GM04503 (cell line): ENCODE measurements around the gene FBXO34.

Source experiments
- DNase-seq: peaks from one replicate; pipeline ENCODE4 v3.0.0-alpha.2; 2012; ENCODE audit warnings: low read depth

FBXO34 gene, protein sequence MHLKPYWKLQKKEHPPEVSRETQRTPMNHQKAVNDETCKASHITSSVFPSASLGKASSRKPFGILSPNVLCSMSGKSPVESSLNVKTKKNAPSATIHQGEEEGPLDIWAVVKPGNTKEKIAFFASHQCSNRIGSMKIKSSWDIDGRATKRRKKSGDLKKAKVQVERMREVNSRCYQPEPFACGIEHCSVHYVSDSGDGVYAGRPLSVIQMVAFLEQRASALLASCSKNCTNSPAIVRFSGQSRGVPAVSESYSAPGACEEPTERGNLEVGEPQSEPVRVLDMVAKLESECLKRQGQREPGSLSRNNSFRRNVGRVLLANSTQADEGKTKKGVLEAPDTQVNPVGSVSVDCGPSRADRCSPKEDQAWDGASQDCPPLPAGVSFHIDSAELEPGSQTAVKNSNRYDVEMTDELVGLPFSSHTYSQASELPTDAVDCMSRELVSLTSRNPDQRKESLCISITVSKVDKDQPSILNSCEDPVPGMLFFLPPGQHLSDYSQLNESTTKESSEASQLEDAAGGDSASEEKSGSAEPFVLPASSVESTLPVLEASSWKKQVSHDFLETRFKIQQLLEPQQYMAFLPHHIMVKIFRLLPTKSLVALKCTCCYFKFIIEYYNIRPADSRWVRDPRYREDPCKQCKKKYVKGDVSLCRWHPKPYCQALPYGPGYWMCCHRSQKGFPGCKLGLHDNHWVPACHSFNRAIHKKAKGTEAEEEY

DNA sequence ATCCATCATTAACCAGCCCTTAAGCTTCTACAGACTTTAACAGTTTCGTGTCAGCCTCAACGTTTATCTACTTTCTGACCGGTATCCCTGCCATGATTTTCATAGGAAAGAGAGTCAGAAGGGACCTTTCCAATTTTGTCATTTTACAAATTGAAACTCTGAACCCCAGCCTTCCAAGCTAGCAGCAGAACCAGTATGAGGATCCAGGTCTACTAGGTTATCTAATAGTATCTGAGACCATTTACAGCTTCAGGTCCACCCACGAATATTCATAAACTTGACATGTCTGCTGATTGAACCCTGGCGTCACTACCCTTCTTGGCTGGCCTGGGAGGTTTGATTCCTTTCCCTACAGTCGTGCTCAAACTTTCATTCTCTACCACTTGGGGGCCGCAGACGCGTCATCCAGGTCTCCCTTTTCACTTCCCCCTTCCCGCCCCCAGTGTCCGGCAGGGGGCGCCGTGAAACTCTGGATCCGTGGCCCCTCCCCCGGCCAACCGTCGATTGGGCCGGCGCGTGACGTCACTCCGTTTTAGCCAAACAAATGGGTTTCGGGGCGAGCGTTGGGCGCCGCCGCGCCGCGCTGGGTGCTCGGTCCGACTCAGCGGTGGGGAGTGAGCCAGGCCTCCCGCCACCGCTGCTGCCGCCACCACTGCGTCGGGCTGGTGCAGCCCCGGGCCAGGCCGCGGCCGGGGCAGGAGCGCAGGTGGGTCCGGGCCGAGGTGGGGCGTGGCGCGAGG is at the start of gene FBXO34:
Gene FBXO34 (plus strand): TSS at position 590 of the 740 bp plus-strand sequence. CDS start 78,970 bp downstream, outside the sequence.
- DNase-seq = peak; percentile 73

DNA sequence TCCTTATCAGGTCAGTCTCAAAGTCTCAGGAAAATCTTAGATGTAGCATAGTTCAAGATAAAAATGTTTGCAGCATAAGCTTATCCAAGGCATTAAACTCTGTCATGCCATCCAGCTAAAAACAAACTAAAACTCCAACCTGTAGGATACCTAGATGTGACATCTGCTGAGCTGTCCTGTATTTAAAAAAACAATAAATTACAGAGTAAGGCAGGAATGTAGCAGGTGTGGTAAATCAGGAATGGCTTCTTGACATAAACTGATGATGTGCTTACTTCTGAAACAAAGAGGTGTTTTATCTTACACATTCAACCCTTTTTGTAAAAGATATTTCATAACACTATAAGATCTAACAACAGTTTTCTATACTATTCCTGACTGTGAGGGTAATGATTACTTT is 49.3 kb upstream of the FBXO34 start:
- DNase-seq = no peak

DNA sequence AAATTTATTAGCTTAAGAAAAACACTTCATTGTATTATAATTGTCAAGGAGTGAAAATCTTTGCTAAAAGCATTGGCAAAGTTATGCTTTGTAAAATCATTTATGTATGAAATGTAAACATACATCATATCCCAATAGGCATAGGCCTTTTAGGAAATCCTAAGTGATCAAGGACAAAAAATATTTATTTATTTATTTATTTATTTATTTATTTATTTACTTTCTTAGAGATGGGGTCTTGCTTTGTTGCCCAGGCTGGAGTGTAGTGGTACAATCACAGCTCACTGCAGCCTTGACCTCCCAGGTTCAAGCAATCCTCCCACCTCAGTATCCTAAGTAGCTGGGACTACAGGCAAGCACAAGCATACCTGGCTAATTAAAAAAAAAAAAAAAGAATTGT is 47.9 kb upstream of the FBXO34 start:
- DNase-seq = no peak

DNA sequence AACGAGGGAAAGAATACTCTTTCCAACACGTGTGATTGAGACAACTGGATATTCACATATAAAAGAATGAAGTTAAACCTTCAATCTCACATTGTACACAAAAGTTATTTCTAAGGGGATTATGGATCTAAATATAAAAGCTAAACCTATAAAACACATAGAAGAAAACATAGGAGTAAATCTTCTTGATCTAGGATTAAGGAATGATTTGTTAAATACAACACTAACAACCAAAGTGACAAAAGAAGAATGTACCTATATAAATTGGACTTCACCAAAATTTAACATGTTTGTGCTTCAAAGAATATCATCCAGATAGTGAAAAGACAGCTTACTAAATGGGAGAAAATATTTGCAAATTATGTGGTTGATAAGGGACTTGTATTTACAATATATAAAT is 43.0 kb upstream of the FBXO34 start:
- no peak for DNase-seq

DNA sequence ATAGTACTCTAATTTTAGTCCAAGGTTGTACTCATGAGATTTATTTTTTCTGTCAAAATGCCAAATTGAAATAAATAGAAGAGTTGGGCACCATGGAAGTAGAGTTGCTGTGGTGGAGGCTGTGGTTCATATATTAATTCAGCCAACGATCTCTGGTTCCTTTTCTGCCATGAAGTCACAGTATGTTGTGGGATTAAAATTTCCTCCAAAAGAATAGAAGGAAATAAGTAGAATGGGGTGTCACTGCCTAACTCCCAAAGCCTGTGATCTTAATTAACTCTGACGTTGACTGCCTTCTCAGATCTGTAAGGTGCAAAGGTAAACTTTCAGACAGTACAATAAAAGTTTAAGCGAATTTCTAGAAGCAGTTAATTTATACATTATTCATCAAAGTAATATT is 37.6 kb upstream of the FBXO34 start:
- no peak for DNase-seq

DNA sequence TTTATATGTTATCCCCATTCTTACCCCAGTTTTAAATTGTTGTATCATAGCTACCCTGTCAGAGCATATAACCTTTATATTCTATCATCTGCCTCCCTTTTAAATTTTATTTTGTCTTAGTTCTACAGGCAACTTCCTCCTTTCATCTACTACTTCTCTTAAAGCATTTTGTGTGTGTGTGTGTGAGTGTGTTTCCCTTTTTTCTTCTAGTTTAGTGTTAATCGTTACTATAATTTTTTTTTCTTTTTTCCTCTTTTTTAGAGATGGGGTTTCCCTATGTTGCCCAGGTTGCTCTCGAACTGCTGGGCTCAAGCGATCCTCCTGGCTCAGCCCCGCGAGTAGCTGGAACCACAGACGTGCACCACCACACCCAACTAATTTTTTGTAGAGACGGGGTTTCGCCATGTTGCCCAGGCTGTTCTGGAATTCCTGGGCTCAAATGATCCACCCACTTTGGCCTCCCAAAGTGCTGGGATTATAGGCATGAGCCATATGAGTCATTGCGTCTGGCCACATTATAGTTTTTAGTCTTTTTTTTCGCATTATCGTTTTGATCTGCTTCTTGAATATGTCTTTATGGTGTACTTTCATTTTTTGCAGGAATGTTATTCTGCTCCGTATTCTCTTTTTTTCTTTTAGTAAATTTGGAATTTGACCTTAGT is 33.1 kb upstream of the FBXO34 start:
- DNase-seq = no peak

DNA sequence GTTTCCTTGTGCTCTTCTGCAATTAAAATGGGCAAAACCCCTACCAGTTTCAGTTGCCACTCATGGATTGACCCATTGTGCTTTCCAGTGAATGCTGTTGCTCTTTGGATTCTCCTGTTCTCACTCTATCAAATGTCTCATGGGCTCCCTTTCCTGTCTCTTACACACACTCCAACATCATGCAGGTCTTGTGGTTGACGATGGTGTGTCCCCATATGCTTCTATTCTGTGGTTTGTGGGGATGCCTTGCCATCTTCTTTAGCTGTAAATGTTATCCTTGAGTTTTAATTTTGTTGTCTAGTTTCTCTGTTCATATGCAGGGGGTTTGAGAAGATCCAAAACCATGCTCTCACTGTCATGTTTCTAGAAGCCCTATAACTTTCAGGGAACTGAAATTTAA is 31.9 kb upstream of the FBXO34 start:
- no peak for DNase-seq

DNA sequence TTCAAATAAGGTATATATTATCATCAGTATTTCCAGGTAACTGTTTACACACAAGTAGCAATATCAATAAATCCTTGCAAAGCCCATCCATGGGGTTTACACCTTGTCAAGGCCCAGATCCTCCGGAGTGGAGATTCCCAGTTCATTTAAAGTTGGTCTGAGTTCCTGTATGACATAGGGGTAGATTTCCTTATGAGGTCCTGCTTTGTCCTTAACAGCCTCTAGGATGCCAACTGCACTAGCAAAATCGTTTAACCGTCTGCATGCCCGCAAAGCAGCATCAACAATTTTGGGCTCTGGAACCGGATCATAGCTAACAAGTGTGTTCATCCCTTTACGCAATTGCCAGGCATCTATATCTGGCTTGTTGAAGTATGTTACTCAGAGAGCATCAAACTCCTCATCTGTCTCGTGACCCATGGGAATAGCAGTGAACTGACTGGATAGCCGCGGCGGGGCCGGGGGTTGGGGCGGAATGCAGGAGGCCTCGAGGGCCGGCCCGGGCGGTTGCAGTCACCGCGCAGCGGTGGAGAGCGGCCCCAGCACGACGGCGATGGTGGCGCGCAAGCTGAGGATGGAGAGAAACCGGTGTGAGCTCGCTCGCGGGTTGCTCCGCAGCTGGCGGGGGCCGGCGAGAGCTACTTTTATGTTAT is 30.6 kb upstream of the FBXO34 start:
- DNase-seq = no peak

DNA sequence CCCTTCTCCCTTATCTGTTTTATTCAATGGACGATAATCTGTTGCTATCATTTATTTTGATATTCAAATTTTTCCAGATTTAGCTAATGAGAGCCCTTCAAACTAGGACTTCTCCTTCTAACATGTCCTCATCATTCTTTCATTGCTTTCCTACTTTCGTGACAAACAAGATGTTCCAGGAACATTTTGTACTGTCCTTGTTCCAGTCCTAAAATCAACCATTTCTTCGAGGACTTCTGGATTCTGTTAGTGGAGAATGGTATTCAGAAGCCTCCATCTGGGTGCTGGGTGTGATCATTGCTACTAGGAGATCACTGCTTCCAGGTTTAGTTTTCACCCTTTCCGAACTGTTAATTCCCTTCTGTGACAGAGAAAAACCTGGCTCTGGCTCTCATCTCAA is 29.5 kb upstream of the FBXO34 start:
- no peak for DNase-seq

DNA sequence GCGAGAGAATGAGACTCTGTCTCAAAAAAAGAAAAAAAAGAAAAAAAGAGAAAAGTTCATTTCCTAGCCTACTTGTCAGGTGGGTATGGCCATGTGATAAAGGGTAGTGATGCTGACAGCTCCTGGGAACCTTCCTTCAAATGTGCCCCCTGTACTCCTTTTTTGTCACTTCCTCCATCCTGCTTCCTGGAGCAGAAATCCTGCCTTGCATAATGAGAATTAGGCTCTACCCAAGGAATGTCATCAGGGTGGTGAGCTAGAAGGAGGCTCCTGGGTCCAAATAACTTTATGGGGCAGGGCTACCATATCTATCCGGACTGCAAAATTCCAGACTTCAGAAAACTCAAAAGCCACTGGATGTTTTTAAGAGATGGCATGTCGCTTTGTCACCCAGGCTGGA is 27.8 kb upstream of the FBXO34 start:
- no peak for DNase-seq

DNA sequence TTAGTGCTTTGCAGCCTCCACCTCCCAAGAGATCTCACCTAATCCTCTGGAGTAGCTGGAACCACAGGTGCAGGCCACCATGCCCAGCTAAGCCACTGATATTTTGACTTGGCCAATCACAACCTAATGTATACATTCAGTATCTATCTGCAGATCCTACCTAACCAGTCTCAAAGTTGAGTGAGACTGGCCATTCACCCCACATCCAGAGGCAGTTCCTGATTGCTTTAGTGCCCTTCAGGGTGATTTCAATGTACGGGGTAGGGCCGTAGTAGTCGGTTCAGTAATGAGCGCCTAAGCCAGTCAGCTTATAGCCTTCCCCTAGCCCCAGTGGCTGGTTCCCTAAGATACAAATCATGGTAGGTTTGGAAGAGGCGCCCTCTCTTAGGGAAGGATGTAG is 27.4 kb upstream of the FBXO34 start:
- DNase-seq = no peak

DNA sequence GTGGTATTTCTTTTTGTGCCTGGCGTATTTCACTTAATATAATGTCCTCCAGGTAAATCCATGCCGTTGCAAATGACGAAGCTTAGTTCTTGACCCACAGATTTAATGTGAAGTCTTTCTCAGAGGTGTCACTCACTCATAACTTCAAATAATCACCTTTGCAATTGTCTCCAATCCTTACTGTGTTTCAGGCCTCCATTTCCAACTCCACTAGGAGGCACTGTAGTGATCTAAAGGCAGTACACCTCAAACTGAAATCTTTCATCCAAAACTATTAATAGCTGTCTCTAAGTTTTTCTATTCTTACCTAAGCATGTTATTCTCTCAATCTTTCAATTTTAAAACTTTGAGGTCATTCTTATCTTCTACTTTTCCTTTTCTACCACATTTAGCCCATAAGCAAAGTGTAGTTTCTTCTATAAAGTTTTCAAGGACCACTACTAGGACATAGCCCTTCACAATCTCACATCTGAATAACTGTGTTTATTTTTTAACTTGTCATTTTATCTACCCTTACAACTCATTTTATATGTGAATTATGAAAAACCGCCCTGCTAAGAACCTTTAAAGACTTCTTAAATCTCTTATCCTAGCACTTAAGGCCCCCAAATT is 25.5 kb upstream of the FBXO34 start:
- no peak for DNase-seq

DNA sequence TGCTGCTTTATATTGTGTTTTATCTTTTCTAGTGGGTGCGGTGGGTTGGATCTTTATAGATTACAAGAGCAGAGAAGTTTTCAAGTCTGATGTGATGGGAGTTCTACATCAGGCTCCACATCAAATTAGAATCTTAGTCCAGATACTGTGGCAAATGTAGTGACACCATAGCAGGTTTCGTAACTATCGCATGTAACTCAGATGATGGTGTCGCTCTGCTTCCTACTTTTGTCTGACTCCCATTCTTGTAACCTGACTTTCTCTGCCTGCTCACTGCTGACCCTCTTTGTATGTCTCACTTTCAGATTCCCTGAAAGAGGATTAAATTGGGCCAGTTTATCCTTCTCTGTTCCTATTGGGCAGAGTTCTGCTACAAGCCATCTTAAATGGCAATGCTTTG is 22.8 kb upstream of the FBXO34 start:
- no peak for DNase-seq

DNA sequence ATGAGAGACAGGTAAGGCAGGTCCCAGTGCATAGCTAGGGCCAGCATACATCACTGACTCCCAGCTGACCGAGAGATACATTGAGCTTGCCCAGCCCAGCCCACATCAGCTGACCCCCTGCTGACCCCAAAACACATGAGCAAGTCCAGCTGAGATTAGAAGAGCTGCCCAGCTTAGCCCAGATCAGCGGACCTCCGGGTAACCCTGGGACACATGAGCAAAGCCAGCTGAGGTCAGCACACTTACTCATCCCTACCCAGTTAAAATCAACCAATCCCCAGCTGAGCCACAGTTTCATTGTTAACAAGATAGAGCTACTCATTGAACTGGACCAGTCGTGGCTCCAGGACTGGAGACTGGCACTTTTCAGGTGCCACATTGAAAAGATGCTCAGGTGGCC is 21.8 kb upstream of the FBXO34 start:
- peak; percentile 3 for DNase-seq

DNA sequence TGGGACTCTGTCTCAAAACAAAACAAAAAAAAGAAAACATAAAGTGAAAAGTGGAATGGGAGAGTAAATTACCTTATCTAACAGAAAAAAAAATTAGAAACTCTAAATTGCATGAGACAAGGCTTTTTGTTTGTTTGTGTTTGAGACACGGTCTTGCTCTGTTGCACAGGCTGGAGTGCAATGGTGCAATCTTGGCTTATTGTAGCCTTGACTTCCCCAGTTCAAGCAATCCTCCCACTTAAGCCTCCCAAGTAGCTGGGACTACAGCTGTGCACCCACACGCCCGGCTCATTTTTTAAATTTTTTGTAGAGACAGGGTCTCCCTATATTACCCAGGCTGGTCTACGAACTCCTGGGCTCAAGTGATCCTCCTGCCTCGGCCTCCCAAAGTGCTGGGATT is 17.9 kb upstream of the FBXO34 start:
- no peak for DNase-seq

DNA sequence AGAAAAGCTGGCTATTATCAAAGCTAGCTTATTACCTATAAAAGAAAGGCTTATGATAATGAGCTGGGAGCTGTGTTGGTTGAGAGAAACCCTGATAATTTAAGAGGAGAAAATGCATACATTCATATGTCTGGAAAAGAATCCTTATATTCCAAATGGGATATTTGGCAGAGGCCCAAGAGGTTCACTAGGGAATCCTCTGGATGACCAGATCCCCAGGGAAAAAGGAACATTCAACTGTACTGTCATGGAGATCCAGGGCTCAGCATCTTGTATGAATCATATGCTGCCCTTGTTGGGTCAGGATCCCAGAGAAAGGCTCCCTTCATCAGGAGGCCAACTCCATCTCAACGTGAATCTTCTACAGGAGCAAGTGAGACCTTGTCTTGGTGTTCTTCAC is 16.6 kb upstream of the FBXO34 start:
- no peak for DNase-seq

DNA sequence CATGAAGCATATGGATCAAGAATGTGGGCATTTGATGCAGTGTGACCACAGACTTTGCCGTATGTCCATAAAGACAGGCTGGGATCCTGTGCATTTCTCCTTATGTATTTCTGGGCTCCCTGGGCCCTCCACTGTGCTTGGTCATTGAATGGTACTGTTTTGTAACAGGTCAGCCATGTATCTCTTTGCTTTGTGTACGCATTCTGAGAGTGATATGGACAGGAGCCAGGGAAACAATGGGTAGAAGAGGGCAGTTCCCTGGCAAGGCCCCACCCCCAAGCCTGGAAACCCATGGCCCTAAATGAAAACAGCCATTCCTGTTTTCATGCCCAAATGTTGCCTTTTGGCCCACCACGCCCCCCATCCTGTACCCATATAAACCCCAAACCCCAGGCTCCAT is 15.2 kb upstream of the FBXO34 start:
- no peak for DNase-seq

DNA sequence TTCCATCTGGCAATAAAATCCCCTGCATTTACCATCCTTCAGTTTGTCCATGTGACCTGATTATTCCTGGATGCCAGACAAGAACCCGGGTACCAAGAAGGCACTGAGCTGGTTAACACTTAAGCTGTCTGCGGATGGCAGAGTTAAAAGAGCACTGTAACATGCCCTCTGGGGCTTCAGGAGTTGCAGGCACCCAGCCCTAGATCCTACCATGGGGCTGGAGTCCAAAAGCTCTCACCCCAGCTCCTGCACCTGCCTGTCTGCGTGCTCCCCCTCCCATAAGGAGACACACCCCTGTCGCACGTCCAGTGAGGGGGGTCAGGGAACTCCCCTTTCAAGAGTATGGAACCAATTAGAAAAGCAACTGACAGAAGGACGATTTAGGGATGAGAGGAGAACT is 14.6 kb upstream of the FBXO34 start:
- DNase-seq = no peak

DNA sequence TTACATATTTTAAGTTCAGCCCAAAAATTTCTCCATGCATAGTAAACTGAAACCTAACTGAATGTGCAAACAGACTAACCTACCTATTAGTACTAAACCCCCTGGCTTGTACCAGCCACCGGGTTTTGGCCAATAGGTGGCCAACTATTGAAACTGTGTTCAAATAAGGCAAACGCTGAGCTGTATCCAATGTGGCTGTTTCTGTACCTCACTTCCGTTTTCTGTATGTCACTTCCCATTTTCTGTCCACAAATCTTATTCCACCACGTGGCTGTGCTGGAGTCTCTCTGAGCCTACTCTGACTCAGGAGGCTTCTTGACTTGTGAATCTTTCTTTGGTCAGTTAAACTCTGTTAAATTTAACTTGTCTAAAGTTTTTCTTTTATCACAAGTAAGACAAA is 6.0 kb upstream of the FBXO34 start:
- no peak for DNase-seq

DNA sequence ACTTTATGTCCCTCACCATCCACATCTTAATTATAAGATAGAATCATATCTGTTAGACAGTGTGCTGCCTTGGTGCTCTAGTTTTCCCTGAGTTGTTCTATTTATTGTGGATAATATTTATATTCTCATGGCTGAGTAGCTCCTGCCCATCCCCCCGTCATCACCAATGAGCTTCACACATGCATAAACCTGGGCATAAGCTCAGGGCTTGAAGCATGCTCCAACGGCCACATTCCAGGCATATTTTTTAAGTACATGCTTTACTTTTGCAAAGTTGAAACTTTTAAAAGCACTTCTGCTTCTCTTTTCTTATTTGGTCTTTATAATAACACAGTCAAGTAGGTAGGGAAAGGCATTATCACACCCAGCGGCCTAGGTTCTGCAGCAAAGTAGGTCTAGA is 3.4 kb upstream of the FBXO34 start:
- no peak for DNase-seq

DNA sequence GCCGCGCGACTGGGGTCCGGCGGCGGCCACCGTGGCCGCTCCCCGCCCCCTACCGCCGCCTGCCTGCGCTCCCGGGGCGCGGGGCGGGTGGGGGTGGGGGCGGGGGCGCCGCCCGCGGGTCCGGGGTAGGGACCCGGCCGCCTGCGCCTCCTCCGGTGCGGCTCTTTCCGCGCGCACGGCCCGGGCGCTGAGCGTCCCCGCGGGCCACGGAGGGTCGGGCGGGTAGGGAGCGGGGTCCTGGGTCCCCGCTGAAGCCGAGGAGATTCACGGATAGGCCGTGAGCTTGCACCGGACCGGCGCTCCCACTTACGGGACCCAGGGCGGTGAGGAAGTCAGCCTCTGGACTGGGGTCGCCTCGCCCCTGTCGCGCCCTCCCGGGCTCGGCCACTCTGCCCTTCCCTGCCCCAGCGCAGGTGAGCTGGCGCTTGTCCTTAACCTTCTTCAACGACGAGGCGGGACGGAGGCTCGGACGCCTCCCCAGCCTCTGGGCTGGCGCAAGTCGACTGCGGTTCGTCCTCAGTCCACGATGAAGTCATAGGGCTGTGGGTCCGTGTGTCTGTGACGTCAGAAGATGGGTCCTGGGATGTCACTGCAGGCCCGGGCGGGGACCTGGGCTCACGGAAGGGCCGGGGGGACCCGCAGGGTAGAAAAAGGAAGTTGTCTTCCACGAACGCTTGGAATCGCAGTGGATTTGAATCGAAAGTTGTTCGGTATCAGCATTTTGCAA is 514 bp downstream of the FBXO34 start:
- peak; percentile 22 for DNase-seq
